A673 (cell line): Measurements from ENCODE around the gene PIGU.

Source experiments
- EZH2 ChIP-seq: fragments of 200-600 bp; sonication (generic); IDR thresholded peaks from 2 replicates; pipeline ENCODE4 v1.6.1; 2017; ENCODE audit warnings: borderline replicate concordance, low read depth, mild to moderate bottlenecking, mixed read lengths, antibody characterized with exemption, low read length; ENCODE audit not compliant: poor library complexity, severe bottlenecking
- TF ChIP-seq, protein P1 (sequence below): fragments of 300-800, 200-600 bp; sonication (generic); conservative IDR thresholded peaks from 2 replicates; pipeline ENCODE4 v1.5.1; 2017; ENCODE audit warnings: low read depth, mild to moderate bottlenecking, antibody characterized with exemption, low read length, moderate library complexity, mixed read lengths

GRCh38 chr20:34675993-34676641, 775 bp downstream of the PIGU start:
- TF ChIP-seq, protein P1, sequence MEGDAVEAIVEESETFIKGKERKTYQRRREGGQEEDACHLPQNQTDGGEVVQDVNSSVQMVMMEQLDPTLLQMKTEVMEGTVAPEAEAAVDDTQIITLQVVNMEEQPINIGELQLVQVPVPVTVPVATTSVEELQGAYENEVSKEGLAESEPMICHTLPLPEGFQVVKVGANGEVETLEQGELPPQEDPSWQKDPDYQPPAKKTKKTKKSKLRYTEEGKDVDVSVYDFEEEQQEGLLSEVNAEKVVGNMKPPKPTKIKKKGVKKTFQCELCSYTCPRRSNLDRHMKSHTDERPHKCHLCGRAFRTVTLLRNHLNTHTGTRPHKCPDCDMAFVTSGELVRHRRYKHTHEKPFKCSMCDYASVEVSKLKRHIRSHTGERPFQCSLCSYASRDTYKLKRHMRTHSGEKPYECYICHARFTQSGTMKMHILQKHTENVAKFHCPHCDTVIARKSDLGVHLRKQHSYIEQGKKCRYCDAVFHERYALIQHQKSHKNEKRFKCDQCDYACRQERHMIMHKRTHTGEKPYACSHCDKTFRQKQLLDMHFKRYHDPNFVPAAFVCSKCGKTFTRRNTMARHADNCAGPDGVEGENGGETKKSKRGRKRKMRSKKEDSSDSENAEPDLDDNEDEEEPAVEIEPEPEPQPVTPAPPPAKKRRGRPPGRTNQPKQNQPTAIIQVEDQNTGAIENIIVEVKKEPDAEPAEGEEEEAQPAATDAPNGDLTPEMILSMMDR, result no peak
- no peak for TF ChIP-seq EZH2
